NCI-H446 (cell line): ENCODE results near the gene CATSPERB.
"Not testable (repeated sequence)": the region's sequence is repeated elsewhere in the genome, so short reads cannot be mapped to it uniquely, and the experiment has no call there.

Experiments
- DNase-seq, 2 experiments: peaks; one replicate each; lab custom pipeline; 2025; lab: John Stamatoyannopoulos, UW

Gene CATSPERB

DNA sequence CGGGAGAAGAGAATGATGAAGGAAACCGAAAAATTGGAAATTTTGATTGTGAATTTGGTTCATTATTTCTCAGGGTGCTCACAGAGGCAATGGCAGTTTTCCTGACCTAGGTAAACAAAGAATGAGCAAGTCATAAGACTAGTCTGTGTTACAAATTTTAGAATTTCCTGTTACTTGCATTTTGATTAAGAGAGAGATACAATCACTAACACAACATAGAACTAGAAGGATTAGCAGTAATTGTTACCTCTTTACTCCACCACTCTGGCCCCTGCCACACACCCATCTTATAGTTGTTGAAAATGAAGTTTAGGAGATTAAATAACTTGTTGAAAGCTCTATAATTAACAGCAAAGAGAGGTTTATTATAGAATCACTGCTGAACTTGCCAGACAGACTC lies 62.0 kb downstream of the CATSPERB start:
- DNase-seq: no peak

DNA sequence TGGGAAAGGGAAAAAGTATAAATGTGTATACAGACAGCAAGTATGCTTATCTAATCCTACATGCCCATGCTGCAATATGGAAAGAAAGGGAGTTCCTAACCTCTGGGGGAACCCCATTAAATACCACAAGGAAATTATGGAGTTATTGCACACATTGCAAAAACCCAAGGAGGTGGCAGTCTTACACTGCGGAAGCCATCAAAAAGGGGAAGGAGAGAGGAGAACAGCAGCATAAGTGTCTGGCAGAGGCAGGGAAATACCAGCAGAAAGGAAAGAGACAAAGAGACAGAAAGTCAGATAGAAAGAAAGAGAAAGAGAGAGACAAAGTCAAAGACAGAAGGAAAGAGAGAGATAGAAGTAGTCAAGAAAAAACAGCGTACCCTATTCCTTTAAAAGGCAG lies 64.8 kb downstream of the CATSPERB start:
- DNase-seq: not testable (repeated sequence)

DNA sequence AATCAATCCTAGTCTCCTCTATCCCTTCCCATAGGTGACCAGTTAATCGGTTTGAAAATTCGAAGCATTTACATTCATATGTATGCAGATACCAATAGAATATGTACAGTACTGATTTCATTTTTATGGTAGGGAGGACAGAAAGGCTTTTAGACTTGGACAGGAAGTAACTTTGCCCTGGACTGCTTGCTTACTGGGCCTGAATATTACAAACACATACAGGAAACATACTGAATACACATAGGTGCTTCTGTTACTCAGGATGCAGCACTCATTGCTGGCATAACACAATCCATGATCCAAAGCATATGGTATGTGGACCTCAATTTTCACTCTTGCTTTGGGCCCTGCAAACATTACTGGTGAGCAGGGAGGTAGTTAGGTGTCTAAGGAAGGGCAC lies 71.1 kb downstream of the CATSPERB start:
- DNase-seq: no peak

DNA sequence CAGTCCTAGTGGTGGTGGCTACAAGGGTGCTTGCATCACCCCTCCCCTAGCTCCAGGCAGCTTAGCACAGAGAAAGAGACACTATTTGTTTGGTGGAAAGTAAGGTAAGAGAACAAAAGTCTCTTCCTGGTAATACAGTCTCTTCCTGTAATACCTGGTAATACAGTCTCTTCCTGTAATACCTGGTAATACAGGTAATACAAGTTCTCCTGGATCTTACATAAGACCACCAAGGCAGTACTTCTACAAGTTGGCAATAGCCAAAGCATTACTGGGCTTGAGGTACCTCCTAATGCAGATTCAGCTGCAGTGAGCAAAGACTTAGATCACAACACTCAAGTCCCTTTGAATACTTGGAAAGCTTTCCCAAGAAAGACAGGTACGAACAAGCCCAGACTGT lies 77.0 kb downstream of the CATSPERB start:
- no peak for DNase-seq

DNA sequence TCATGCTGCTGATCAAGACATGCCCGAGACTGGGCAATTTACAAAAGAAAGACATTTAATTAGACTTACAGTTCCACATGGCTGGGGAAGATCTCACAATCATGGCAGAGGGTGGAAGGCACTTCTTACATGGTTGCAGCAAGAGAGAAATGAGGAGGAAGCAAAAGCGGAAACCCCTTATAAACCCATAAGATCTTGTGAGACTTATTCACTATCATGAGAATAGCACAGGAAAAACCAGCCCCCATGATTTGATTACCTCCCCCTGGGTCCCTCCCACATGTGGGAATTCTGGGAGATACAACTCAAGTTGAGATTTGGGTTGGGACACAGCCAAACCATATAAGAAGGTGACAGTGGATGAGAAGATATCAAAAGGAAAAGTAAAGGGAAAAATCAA lies 78.4 kb downstream of the CATSPERB start:
- no peak for DNase-seq

DNA sequence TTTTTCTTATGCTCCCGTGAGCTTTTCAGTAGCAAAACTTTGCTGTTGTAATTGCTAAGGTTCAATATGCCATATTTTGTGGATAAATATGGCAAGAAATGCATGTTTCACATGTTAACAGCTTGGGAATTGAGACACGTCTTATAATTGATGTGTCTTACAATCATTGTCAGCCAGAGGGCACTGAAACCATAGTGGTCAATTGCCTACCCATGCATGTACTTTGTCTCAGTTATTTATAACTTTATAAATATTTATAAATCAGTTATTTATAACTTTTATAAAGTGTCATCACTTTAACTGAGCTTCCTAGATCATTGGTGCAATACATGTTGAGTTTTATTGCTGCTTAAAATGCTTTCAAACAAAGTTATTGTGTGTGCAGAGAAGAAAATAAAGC lies 82.0 kb downstream of the CATSPERB start:
- peak in 1 of 2 experiments; percentile 25 for DNase-seq

DNA sequence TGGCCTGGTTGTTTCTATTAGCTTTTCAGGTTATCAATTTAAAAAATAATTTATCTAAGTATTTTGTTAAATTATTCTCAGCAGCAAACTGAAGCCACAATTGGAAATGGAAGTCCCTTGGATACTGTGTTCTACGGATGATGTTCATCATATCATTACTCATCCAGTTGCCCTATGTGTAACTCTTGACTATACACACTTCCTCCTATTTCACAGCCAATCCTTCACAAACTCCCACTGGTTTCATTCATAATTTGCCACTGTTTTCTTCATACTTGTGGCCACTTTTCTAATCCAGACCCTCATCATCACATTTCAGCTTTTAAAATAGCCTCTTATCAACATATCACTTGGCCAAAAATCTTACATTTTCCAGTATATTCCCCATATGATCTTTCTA lies 84.0 kb downstream of the CATSPERB start:
- no peak for DNase-seq

DNA sequence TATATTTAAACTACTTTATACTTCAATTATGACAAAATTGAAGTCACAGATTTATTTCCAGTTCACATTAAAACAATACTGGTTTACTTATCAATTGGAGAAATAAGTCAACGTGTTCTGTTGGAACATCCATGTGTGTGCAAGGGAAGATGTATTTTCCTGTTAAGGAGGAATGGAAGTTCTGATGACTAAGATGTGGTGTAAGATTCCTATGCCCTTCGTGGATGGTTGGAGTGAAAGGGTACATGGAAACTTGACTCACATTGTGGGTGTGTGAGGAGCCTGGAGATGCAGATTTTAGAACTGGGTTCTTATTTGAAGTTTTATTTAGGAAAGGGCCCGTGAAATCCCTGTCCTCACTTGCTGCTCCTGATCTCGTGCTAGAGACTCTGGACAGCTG lies 95.3 kb downstream of the CATSPERB start:
- DNase-seq: no peak

DNA sequence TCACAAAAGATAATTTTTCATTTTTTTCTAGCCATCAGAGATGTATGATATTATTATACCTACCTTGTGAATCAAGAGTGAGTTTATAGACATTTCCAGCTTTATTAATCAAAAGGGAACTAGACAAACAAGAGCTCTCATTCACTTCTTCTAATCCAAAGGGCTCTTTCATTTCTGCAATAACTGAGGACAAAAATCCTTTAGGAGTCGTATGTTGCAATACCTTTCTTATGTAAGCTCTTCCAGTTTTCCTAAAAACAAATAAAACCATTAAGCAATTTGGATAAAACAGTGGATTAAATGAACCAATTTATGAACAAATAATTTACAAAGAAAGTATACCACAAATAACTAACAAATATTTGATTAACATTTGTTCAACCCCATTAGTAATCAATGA lies 107.1 kb downstream of the CATSPERB start:
- DNase-seq: no peak

DNA sequence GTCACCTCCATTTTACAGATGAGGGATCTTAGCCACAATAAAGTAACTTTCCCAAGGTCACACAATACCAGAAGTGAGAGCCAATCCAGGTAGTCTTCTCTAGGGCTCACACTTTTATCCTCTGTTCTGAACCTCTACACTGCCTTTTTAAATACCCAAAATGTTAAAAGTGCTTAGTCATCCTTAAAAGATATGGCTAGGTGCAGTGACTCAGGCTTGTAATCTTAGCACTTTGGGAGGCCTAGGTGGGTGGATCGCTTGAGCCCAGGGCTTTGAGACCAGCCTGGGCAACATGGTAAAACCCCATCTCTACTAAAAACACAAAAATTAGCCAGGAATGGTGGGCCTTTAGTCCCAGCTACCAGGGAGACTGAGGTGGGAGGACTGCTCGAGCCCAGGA lies 117.7 kb downstream of the CATSPERB start:
- DNase-seq: no peak

DNA sequence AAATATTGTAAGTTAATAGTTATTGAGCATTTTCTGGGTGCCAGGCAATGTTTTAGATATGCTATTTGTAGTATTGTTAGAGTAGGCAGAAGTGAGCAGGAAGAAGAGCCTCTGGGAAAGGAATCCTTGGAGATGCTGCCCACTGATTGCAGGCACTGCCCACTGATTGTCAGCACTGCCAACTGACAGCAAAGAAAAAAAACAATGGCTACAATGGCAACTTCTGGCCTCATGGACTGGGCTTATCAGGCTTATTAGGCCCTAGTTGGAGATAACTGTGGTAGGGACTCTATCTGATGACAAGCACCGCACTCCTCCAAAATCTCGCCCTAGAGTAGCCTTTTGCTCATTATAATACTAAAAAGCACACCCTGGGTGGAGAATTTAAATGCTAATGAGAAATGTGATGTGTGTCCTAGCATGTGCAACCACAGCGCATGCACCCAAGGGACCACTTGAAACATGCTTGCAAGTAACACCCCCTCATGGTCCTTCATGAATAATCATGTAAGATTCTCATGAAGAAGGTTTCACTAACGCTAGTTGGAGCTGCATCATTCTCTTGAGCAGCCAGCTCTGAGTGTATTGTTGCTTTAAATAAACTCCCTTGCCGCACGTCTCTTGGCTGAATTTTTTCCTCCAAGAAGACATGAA lies 118.3 kb downstream of the CATSPERB start:
- DNase-seq: no peak

DNA sequence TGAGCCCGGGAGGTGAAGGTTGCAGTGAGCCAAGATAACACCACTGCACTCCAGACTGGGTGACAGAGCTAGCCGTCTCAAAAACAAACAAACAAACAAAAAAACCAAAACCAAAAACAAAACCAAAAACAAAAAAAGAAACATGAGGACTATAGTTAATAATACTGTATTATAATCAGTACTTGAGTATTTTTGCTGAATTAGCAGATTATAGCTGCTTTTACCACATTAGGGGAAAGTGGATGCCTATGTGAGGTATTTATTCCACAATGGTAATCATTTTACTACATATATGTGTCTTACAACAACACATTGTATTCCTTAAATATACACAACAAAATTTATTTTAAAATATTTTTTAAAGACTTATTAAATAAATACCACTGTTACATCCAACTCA lies 120.4 kb downstream of the CATSPERB start:
- no peak for DNase-seq

DNA sequence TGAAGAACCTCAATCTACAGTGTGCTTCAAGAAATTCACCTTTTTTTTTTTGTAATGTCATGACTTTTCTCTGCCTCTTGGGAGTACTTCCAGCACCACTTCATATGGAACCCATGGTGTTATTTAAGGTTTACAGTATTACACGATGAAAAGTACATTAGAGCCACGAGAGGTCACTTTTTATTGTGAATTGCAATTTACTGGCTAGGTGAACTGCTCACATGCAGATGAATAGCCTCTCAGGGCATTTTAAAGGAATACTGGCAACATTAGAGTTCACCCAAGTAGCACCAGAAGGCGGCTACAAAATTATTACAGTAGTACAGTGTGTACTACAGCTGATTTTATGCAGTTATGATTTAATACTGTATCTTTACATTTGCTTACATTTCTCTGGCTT lies 122.7 kb downstream of the CATSPERB start:
- DNase-seq: no peak

DNA sequence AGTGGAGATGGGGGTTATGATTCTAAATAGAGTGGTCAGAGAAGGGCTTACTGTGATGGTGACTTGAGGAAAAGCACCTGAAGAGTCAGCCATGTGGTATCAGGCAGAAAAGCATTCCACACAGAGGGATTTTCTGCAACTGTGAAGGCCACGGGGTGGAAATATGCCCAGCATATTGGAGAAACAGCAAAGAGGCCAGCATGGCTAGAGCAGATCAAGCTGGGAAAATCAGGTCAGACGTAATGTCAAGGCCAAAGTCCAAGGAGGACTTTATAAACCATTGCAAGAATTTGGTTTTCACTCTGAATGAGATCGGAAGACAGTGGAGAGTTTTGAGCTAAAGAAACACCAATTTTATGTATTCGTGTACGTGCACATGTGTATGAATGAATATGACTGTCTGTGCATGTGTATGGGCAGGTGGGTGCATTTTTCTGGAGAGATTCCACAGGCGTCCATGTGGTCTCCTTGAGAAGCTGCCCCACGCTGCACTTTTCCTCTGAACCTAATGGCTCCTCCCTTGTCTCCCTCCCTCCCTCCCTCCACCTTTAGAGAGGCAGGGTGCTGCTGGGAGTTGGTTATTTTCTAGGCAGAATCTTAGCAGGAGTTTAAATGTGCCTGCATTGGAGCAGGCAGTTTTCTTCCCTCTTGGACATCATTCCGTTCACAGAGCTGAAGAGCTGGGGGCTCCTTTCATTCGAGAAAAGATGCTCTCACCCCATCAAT lies 124.4 kb downstream of the CATSPERB start:
- DNase-seq: no peak

DNA sequence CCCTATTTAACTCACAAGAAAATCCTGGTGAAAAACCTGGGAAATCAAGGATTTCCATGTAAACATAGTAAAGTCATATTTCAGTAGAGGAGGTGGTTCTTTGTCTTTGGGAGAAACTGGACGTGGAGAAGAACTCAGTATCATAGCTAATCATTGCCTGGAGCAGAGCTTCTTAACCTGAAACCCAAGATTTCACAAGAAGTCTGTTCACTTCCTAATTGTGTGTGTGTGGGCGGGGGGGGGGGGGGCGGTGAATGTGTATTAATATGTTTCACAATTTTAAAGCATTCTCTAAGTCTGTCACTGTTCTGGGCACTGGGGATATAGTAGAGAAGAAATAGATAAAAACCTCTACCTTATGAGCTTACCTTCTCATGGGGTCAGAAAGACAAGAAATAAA lies 125.0 kb downstream of the CATSPERB start:
- DNase-seq: no peak

DNA sequence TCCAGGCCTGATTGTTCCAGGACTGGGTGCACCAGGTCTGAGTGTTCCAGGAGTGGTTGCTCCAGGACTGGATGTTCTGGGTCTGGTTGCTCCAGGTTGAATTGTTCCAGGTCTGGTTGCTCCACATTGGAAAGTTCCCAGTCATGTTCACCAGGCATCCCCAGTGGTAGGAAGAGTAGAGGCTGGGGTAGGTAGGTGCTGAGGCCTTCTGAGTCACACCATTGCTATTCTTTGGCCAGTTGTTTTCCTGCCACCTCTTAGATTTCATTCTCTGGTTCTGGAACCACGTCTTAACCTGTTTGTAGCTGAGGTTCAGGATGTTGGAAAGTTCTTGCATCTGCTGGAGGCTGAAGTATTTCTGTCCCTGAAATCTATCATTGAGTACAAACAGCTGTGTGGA lies 127.3 kb downstream of the CATSPERB start:
- not testable (repeated sequence) for DNase-seq

DNA sequence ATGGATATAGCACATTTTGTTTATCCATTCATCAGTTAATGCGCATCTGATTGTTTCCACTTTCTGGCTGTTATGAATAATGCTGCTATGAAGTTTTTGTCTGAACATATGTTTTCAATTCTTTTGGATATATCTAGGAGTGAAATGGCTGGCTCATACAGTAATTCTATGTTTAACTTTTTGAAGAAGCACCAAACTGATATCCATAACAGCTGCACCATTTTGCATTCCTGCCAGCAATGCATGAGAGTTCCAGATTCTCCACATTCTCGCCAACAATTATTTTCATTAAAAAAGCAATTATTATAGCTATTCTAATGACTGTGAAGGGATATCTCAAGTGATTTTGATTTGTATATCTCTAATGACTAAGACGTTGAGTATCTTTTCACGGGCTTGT lies 131.9 kb downstream of the CATSPERB start:
- no peak for DNase-seq

DNA sequence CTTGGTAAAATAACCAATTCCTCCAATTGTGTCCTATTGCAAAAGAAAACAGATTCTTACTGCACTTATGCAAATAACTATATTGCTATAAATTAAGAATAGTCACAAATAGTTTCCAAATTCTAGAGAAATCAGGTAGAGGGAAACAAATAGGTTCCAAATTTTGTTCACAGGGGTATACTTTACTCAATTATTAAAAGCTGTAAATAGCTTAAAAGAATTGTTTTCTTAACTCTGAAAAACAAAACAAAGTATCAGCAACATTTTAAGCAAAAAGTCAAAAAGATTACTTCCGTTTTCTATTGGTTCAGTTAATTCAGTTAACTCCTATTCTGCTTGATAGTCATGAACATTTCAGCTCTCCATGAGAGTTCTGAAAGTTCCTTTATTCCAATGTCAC lies 136.2 kb downstream of the CATSPERB start:
- DNase-seq: no peak

DNA sequence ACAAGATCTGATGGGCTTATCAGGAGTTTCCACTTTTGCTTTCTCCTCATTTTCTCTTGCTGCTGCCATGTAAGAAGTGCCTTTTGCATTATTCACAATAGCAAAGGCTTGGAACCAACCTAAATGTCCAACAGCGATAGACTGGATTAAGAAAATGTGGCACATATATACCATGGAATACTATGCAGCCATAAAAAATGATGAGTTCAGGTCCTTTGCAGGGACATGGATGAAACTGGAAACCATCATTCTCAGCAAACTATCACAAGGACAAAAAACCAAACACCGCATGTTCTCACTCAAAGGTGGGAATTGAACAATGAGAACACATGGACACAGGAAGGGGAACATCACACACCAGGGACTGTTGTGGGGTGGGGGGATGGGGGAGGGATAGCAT lies 137.9 kb downstream of the CATSPERB start:
- DNase-seq: not testable (repeated sequence)

DNA sequence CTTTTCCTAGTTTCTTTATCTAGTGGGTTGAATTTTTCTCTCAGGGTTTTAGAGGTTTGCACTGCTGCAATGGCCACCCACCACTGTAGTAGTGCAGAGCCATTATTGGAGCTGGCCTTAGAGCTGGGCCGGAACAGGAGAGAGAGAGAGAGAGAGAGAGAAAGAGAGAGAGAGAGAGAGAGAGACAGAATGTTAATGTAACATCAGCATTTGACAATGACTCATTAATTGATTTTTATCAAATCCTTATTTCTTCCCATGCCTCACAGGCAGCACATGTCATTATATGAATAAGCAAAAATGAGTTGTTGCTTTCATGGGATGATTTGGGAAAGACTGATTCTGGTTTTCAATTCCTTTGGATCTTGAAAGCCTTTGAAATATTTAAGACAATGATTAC lies 145.5 kb downstream of the CATSPERB start:
- no peak for DNase-seq

DNA sequence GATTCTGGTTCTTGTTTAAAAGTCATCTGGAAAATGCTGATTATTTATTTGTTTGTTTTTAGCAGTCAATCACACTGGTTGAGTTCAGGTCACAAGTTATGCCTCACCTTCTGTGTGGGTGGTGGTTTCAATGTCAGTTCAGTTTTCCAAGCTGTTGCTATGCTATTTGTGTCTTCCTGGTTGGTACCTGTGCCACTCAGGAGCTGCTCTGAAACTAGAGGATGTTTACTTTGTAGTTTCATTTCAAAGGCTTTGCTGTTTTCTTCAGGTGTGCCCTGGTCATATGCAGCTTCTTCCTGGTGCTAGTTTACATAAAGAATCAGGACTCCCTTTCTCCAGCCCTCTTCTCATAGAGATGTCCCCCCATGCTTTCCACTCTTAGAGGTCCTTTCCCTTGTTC lies 146.0 kb downstream of the CATSPERB start:
- DNase-seq: no peak

DNA sequence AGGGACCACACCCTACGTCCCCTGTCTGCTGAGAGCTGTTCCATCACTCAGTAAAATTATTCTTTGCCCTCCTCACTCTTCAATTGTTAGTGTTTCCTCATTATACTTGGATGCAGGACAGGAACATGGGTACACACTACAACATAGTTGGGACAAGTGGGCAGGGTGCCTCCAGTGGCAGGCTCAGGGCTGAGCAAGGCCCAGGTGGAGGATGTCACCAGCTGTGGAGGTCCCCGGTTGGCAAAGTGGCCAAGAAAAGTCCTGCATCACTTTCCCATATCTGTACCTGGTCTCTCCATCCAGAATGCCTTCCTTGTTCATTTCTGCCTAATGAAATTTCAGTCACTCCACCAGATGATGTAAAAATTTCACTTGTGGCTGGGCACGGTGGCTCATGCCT lies 149.1 kb downstream of the CATSPERB start:
- DNase-seq: no peak

DNA sequence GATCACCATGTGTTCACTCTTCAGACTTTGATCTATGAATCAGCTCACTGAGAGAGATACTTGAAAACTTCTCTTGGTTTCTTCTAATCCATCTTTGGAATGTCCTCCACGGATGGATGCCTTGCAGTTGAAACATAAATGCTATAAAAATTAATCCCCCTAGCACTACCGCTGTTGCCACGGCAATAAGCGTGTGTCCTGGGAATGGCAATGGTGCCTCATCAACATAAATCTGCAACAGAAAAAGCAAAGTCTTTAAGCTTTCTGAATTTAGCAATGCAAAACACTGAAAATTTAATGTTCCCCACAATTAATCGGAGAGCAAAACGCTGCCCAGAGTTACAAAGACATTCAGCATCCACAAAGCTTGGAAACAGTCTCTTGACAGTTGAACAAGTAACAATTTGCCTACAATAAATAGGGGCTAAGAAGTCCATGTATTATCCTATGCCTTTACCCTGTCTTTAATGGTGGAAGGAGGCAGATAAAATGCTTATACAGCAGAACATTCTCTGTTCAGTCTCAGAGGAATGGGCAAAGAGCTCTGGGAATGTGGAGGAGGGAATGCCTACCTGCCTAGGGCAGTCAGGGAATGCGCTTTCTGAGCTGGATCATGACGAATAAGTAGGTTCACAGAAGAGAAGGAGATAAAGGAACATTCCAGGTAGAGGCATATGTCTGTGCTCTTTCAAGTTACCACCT lies 150.9 kb downstream of the CATSPERB start:
- no peak for DNase-seq
